IMR-90 (cell line): Measurements from ENCODE around the gene RBMS3. TPM values are rescaled to one million over a fixed set of nuclear protein-coding genes. Genes with fewer than 3 reads are reported as not detected.

Experiments used
- ATAC-seq: fragments of 200-7000 bp; cut with Tn5 transposase; 2 replicates; pipeline ENCODE4 v1.9.1; 2020; ENCODE audit warnings: low read depth, mild to moderate bottlenecking, moderate library complexity
- BruUV-seq: library from RNA; stranded (reverse); fragments of 400-500 nt; replicated peaks from 2 replicates; lab custom pipeline; 2021; lab: Mats Ljungman, UMichigan
- CTCF ChIA-PET: fragments of 300-600 bp; formaldehyde crosslinking; extraction: SDS; loops from one replicate; lab custom pipeline; 2021; ENCODE audit warnings: antibody characterized with exemption; lab: Yijun Ruan, JAX
- POLR2A ChIA-PET: fragments of 300-600 bp; sonication (Branson Sonifier 250); formaldehyde crosslinking; loops from one replicate; lab custom pipeline; 2022; ENCODE audit warnings: antibody characterized with exemption; ENCODE audit not compliant: unreplicated experiment; lab: Charles Lee
- DNase-seq: peaks from one replicate; pipeline ENCODE4 v3.0.0; 2013
- H2AFZ ChIP-seq: replicated peaks from 2 replicates; pipeline ENCODE3; 2013; ENCODE audit warnings: low read length, mild to moderate bottlenecking; ENCODE audit not compliant: poor library complexity
- H2AK5ac ChIP-seq: 2 replicates; pipeline ENCODE4 v1.6.1; 2013; ENCODE audit warnings: low read depth, low read length, inconsistent platforms
- H2AK9ac ChIP-seq: replicated peaks from 2 replicates; pipeline ENCODE3; 2013; ENCODE audit warnings: mild to moderate bottlenecking, low read depth, low read length, moderate library complexity; ENCODE audit not compliant: poor library complexity
- H2BK120ac ChIP-seq: 2 replicates; pipeline ENCODE4 v1.6.1; 2013; ENCODE audit warnings: low read depth, low read length, inconsistent platforms
- H2BK15ac ChIP-seq: 3 replicates; pipeline ENCODE4 v1.6.1; 2013; ENCODE audit warnings: low read depth, low read length, inconsistent platforms
- H2BK20ac ChIP-seq: 2 replicates; pipeline ENCODE4 v1.6.1; 2013; ENCODE audit warnings: low read depth, mild to moderate bottlenecking, inconsistent platforms, low read length, moderate library complexity
- H2BK5ac ChIP-seq: 2 replicates; pipeline ENCODE4 v1.6.1; 2013; ENCODE audit warnings: mild to moderate bottlenecking, low read depth, low read length, inconsistent platforms; ENCODE audit not compliant: poor library complexity, severe bottlenecking
- H3K14ac ChIP-seq: replicated peaks from 2 replicates; pipeline ENCODE4 v1.6.1; 2013; ENCODE audit warnings: low read depth, low read length, inconsistent platforms
- H3K18ac ChIP-seq: 2 replicates; pipeline ENCODE4 v1.6.1; 2013; ENCODE audit warnings: low read depth, low read length, control low read depth
- H3K23ac ChIP-seq: 2 replicates; pipeline ENCODE4 v1.6.1; 2013; ENCODE audit warnings: low read depth, low read length, inconsistent platforms
- H3K27ac ChIP-seq: 2 replicates; pipeline ENCODE4 v1.5.1; 2013; ENCODE audit warnings: mild to moderate bottlenecking, control low read depth, low read length; ENCODE audit not compliant: insufficient read depth
- H3K27me3 ChIP-seq: 2 replicates; pipeline ENCODE4 v1.6.1; 2013; ENCODE audit warnings: low read length; ENCODE audit not compliant: control insufficient read depth, insufficient read depth
- H3K36me3 ChIP-seq: 2 replicates; pipeline ENCODE4 v1.6.1; 2013; ENCODE audit warnings: low read length, mixed read lengths; ENCODE audit not compliant: control insufficient read depth, insufficient read depth
- H3K4ac ChIP-seq: 2 replicates; pipeline ENCODE4 v1.6.1; 2013; ENCODE audit warnings: low read depth, low read length, inconsistent platforms
- H3K4me1 ChIP-seq: 2 replicates; pipeline ENCODE4 v1.6.1; 2013; ENCODE audit warnings: low read length, mixed read lengths; ENCODE audit not compliant: control insufficient read depth, insufficient read depth
- H3K4me2 ChIP-seq: 2 replicates; pipeline ENCODE4 v1.6.1; 2013; ENCODE audit warnings: low read depth, mild to moderate bottlenecking, control low read depth, low read length, moderate library complexity
- H3K4me3 ChIP-seq: 2 replicates; pipeline ENCODE4 v1.5.1; 2013; ENCODE audit warnings: low read depth, mild to moderate bottlenecking, control low read depth, low read length, moderate library complexity; ENCODE audit not compliant: insufficient read depth
- H3K56ac ChIP-seq: 2 replicates; pipeline ENCODE4 v1.6.1; 2013; ENCODE audit warnings: low read length, inconsistent platforms; ENCODE audit not compliant: insufficient read depth; ENCODE audit errors: extremely low read depth
- H3K79me1 ChIP-seq, 2 experiments: 2 replicates each; pipeline ENCODE4 v1.6.1; 2013; ENCODE audit warnings: low read length in 2 of 2, inconsistent platforms in 1 of 2, low read depth in 1 of 2
- H3K9ac ChIP-seq: 2 replicates; pipeline ENCODE4 v1.6.1; 2013; ENCODE audit warnings: low read depth, low read length, control low read depth
- H3K9me1 ChIP-seq: 2 replicates; pipeline ENCODE4 v1.6.1; 2013; ENCODE audit warnings: low read length, inconsistent platforms; ENCODE audit not compliant: insufficient read depth
- H3K9me3 ChIP-seq: 2 replicates; pipeline ENCODE4 v1.6.1; 2013; ENCODE audit warnings: low read length; ENCODE audit not compliant: control insufficient read depth, insufficient read depth
- H4K20me1 ChIP-seq: 2 replicates; pipeline ENCODE4 v1.6.1; 2013; ENCODE audit warnings: low read length, inconsistent platforms; ENCODE audit not compliant: insufficient read depth
- H4K5ac ChIP-seq: 2 replicates; pipeline ENCODE4 v1.6.1; 2013; ENCODE audit warnings: mild to moderate bottlenecking, low read depth, low read length, control low read depth
- H4K8ac ChIP-seq, 2 experiments: 2 replicates each; pipeline ENCODE4 v1.6.1; 2013; ENCODE audit warnings: low read depth in 2 of 2, low read length in 2 of 2, control low read depth in 1 of 2, inconsistent platforms in 1 of 2
- H4K91ac ChIP-seq: 2 replicates; pipeline ENCODE4 v1.6.1; 2013; ENCODE audit warnings: low read depth, low read length, inconsistent platforms; ENCODE audit not compliant: insufficient read depth
- BHLHE40 ChIP-seq: fragments of 150-350 bp; IDR thresholded peaks from 2 replicates; pipeline ENCODE4 v1.6.1; 2016; ENCODE audit warnings: mild to moderate bottlenecking, low read depth, low read length
- CHD1 ChIP-seq: IDR thresholded peaks from 2 replicates; pipeline ENCODE4 v1.6.1; 2012; ENCODE audit warnings: low read depth, low read length, improper control_type of control experiment
- MXI1 ChIP-seq: IDR thresholded peaks from 2 replicates; pipeline ENCODE4 v1.6.1; 2012; ENCODE audit warnings: low read depth, mild to moderate bottlenecking, low read length, moderate library complexity, borderline replicate concordance
- NFE2L2 ChIP-seq: fragments of 150-350 bp; IDR thresholded peaks from 2 replicates; pipeline ENCODE4 v1.6.1; 2016; ENCODE audit warnings: low read depth, mild to moderate bottlenecking, low read length
- POLR2A ChIP-seq: IDR thresholded peaks from 2 replicates; pipeline ENCODE4 v1.6.1; 2012; ENCODE audit warnings: mild to moderate bottlenecking, low read depth, low read length
- RCOR1 ChIP-seq: IDR thresholded peaks from 2 replicates; pipeline ENCODE4 v1.6.1; 2012; ENCODE audit warnings: mild to moderate bottlenecking, low read length, improper control_type of control experiment; ENCODE audit not compliant: insufficient replicate concordance
- SMC3 ChIP-seq: fragments of 150-350 bp; IDR thresholded peaks from 2 replicates; pipeline ENCODE4 v1.6.1; 2016; ENCODE audit warnings: low read depth, mild to moderate bottlenecking, antibody characterized with exemption, low read length, moderate library complexity
- USF2 ChIP-seq: fragments of 150-350 bp; IDR thresholded peaks from 2 replicates; pipeline ENCODE4 v1.6.1; 2017; ENCODE audit warnings: mild to moderate bottlenecking, antibody characterized with exemption, low read length, low read depth
- WGBS, 2 experiments: methylation state at CpG; one replicate each; pipeline versions ENCODE4 v1.1.5 to v1.1.7; 2013; ENCODE audit warnings: missing lambda C conversion rate in 2 of 2; ENCODE audit not compliant: insufficient read length in 1 of 2; ENCODE audit errors: extremely low coverage in 2 of 2; 5-methylcytosine and 5-hydroxymethylcytosine counted together
- dilution Hi-C: fragments of 300-500 bp; cut with HindIII; formaldehyde crosslinking; loops from one replicate; pipeline ENCODE4 v1.14.3; 2018; ENCODE audit warnings: low sequenced_read_pairs; ENCODE audit not compliant: unreplicated experiment
- in situ Hi-C: fragments of 300-500 bp; cut with MboI; formaldehyde crosslinking; loops from 3 replicates; pipeline ENCODE4 v1.14.3; 2019; ENCODE audit warnings: low sequenced_read_pairs, inconsistent platforms, mixed read lengths
- intact Hi-C: fragments of 100-400 bp; cut with micrococcal nuclease; formaldehyde crosslinking; loops from 2 replicates; pipeline ENCODE4 v1.10.0; 2022
- polyA plus RNA-seq, 3 experiments: library from polyadenylated mRNA; depleted of rRNA; stranded (reverse); fragments of >200 nt; gene quantifications; 2 replicates each; pipeline ENCODE4 v1.2.3, GENCODE V29; 2012; ENCODE audit warnings: low replicate concordance in 1 of 3
- total RNA-seq: library from RNA; depleted of rRNA; stranded (reverse); fragments of >200 nt; gene quantifications from 2 replicates; pipeline ENCODE4 v1.2.3, GENCODE V29; 2012

The RBMS3 gene
- total and polyA plus RNA-seq, 2 of the 4 experiments (the other 2 are of a cell fraction): 15.2 to 127 TPM

GRCh38 chr3:30026851-30027250, 746.0 kb downstream of the RBMS3 start:
- CTCF ChIA-PET: no interaction called here
- in situ Hi-C loops: loop anchor here (25.0 kb wide), 1 partner anchor 1110 kb away; no protein-coding TSS in a partner anchor

More at GRCh38 chr3:30026851-30027250, 746.0 kb downstream of the RBMS3 start:
- Histone ChIP-seq H3K4me2 (no peak overlapping the region), H4K5ac (no peak overlapping the region), H4K8ac (no peak overlapping the region), H3K23ac (no peak overlapping the region), H2BK120ac (no peak overlapping the region), H3K56ac (no peak overlapping the region), H3K14ac (no peak overlapping the region), H3K18ac (no peak overlapping the region), H3K27ac (no peak overlapping the region), H4K20me1 (no peaks in the 10 kb centered on the region), H3K4ac (no peak overlapping the region), H3K9me3 (no peaks in the 10 kb centered on the region), H2BK5ac (no peak overlapping the region), H4K91ac (no peak overlapping the region), H2BK15ac (no peak overlapping the region), H3K4me3 (no peak overlapping the region), H2AK5ac (no peak overlapping the region), H2BK20ac (no peak overlapping the region), H3K9me1 (no peaks in the 10 kb centered on the region), H3K4me1 (no peaks in the 10 kb centered on the region), H3K36me3 (no peaks in the 10 kb centered on the region), H3K79me1 (no peaks in the 10 kb centered on the region), H3K9ac (no peak overlapping the region), H2AK9ac (no peak overlapping the region), H3K27me3 (no peaks in the 10 kb centered on the region; the same call in 1 of the 2 replicates), H2AFZ (no peak overlapping the region)
- DNase-seq: no peak
- TF ChIP-seq BHLHE40 (no peak), MXI1 (no peak), CHD1 (no peak), NFE2L2 (no peak), POLR2A (no peak), SMC3 (no peak), RCOR1 (no peak), USF2 (no peak)
- no peak for ATAC-seq
- intact Hi-C loops (no loop called here), dilution Hi-C loops (no loop called here)
- POLR2A ChIA-PET: no interaction called here
- BruUV-seq: no TSS peak
- no CpG with 5 or more reads among the region's 1 CpG for WGBS, 2 experiments
